Motor neuron (in vitro differentiated cells): ENCODE measurements around the gene ZNF711. TPM values are rescaled to one million over a fixed set of nuclear protein-coding genes. Genes with fewer than 3 reads are reported as not detected.
"Not testable (repeated sequence)": the region's sequence is repeated elsewhere in the genome, so short reads cannot be mapped to it uniquely, and the experiment has no call there.

Source experiments
- ATAC-seq, 8 experiments: fragments of 200-7000 bp; cut with Tn5 transposase; replicated peaks in 6 of 8; 2 replicates each; pipeline ENCODE4 v1.8.0; 2021; ENCODE audit warnings: mild to moderate bottlenecking in 8 of 8, moderate library complexity in 8 of 8
- H3K27ac ChIP-seq, 2 donors: fragments of 250-450 bp; sonication (Bioruptor Pico); 2 replicates each; pipeline ENCODE4 v1.9.0; 2021; ENCODE audit warnings: antibody characterized with exemption in 2 of 2, mild to moderate bottlenecking in 2 of 2, moderate library complexity in 1 of 2
- H3K4me1 ChIP-seq, 2 donors: fragments of 250-450 bp; sonication (Bioruptor Pico); replicated peaks in 1 of 2; 2 replicates each; pipeline ENCODE4 v1.6.1; 2021; ENCODE audit warnings: antibody characterized with exemption in 2 of 2, mild to moderate bottlenecking in 2 of 2, moderate library complexity in 1 of 2
- H3K4me3 ChIP-seq, 5 donors: fragments of 250-450 bp; sonication (Bioruptor Pico); 2 replicates each; pipeline ENCODE4 v1.9.0; 2021; ENCODE audit warnings: antibody characterized with exemption in 5 of 5, mild to moderate bottlenecking in 5 of 5, moderate library complexity in 4 of 5
- WGBS, 10 experiments: fragments of 450-650 bp; shearing (Covaris generic); methylation state at CpG; one replicate each; pipeline ENCODE4 v1.0.0; 2022; 5-methylcytosine and 5-hydroxymethylcytosine counted together
- in situ Hi-C, 9 experiments: fragments of 400-800 bp; cut with MboI; loops; one replicate each; pipeline ENCODE4 v1.15.0; 2021; ENCODE audit warnings: low sequenced_read_pairs in 9 of 9, low pct_unique_long_range_greater_than_20kb in 2 of 9; ENCODE audit not compliant: unreplicated experiment in 9 of 9
- total RNA-seq, 8 experiments: library from RNA; unstranded; fragments of 300-600 nt; gene quantifications; 2 replicates each; pipeline versions ENCODE4 v1.2.3 to v1.2.4, GENCODE V29; 2022

The ZNF711 gene
- total RNA-seq, 8 experiments from 2014 or later, result 1.2 to 45.2 (median 40.6) TPM; not detected in 1

GRCh38 chrX:85309717-85310116 lies 65.9 kb downstream of the ZNF711 start:
- Histone ChIP-seq H3K4me1 (no peaks in the 10 kb centered on the region), H3K27ac (no peak overlapping the region), H3K4me3 (no peak overlapping the region)
- 55% methylated on average over 2 of the region's 2 CpGs; no CpG with 5 or more reads in 9 of the 10 experiments for WGBS, 10 experiments
- ATAC-seq, result no peak
- in situ Hi-C loops, result no loop called here

- in situ Hi-C loops, H3K4me3 ChIP-seq, ATAC-seq, H3K27ac ChIP-seq, H3K4me1 ChIP-seq: not testable (repeated sequence)
- 63% methylated on average over 1 of the region's 2 CpGs; no CpG with 5 or more reads in 9 of the 10 experiments for WGBS, 10 experiments
Measured at GRCh38 chrX:85311348-85311747, 67.6 kb downstream of the ZNF711 start.

Other genes with a start within 250 kb of the ZNF711 start
- 10 to 100 TPM; 12.9 to 24.0 (median 17.5) TPM for gene APOOL, start 240.1 kb upstream of the ZNF711 start, total RNA-seq
- gene SATL1, start 212 bp upstream of the ZNF711 start, total RNA-seq, result 1 to 10 TPM in 3 of 8 experiments, under 1 TPM in 4, not detected in 1; 0.13 to 1.6 (median 0.76) TPM
- under 1 TPM in 7 of 8 experiments, not detected in 1; 0.11 to 0.18 (median 0.14) TPM for gene POF1B, start 135.7 kb downstream of the ZNF711 start, total RNA-seq